ENCODE data around the gene SEMA6B.

- TF ChIP-seq OSR2 (tag by site-specific recombination; IDR thresholded peaks at IDR 0.05), result no peak
- TF ChIP-seq ZNF239 (tag by site-specific recombination; IDR thresholded peaks at IDR 0.05), result no peak
Measured at GRCh38 chr19:4548238-4548584, 11.3 kb downstream of the SEMA6B start.

Measured in HEK293 (cell line).